ENCODE results near the gene ATAT1. TPM values are rescaled to one million over a fixed set of nuclear protein-coding genes. Genes with fewer than 3 reads are reported as not detected.
A peak's percentile ranks its signal among the peaks of the same experiment; 100 is the strongest.

The ATAT1 gene
- total RNA-seq, 4 donors from 2014 or later: 4.7 to 24.0 (median 7.9) TPM

DNA sequence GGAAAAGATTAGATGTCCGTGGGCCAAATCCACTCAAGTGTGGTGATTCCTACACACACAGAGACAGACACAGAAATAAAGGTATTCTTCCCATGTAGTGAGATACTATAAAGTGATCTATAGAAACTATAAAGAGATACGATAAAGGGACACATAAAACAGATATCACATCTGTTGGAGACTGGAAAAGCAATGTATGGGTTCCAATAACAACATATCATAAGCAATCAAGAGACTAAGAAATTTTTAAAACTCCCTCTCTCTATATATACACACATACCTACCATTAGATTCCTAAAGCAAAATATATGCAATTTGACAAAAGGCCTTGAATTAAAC lies 14.8 kb upstream of the ATAT1 start:
- Histone ChIP-seq H3K4me1 (peaks cover 47% of the 10 kb centered on the region), H3K27ac (no peak overlapping the region), H3K9me3 (no peaks in the 10 kb centered on the region), H3K4me3 (no peak overlapping the region), H3K27me3 (no peaks in the 10 kb centered on the region), H3K36me3 (peaks cover 32% of the 10 kb centered on the region)
- TF ChIP-seq EP300 (IDR thresholded peaks at IDR 0.05) (no peak), POLR2A (IDR thresholded peaks at IDR 0.05) (no peak), POLR2AphosphoS5 (IDR thresholded peaks at IDR 0.05) (no peak)
- TF ChIP-seq, protein P1, sequence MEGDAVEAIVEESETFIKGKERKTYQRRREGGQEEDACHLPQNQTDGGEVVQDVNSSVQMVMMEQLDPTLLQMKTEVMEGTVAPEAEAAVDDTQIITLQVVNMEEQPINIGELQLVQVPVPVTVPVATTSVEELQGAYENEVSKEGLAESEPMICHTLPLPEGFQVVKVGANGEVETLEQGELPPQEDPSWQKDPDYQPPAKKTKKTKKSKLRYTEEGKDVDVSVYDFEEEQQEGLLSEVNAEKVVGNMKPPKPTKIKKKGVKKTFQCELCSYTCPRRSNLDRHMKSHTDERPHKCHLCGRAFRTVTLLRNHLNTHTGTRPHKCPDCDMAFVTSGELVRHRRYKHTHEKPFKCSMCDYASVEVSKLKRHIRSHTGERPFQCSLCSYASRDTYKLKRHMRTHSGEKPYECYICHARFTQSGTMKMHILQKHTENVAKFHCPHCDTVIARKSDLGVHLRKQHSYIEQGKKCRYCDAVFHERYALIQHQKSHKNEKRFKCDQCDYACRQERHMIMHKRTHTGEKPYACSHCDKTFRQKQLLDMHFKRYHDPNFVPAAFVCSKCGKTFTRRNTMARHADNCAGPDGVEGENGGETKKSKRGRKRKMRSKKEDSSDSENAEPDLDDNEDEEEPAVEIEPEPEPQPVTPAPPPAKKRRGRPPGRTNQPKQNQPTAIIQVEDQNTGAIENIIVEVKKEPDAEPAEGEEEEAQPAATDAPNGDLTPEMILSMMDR (IDR thresholded peaks at IDR 0.05): no peak
- DNase-seq (ENCODE audit: low spot score in 2 of 2): no peak
- WGBS: 70% methylated on average over 2 of the region's 2 CpGs

DNA sequence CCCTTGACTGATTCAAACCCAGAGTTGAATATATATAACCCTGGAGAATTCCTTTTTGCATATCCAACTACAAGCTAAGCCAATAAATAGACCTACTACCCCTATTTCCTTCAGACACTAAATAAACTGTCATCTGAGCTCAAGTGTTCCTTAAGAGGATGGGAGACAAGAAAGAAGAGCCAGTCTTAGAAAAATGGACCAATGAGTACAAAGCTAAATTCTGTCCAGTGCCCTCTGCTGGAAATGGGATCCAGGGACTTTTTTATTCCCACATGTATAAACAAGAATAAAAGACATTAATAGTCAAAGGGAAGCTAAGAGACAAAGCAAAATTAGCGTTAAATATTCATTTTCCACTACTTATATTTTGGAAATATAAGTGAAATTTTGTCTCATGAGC lies 14.5 kb upstream of the ATAT1 start:
- Histone ChIP-seq H3K27ac (no peak overlapping the region), H3K27me3 (no peaks in the 10 kb centered on the region), H3K4me1 (peaks cover 47% of the 10 kb centered on the region), H3K36me3 (peaks cover 30% of the 10 kb centered on the region), H3K9me3 (no peaks in the 10 kb centered on the region), H3K4me3 (no peak overlapping the region)
- no peak for DNase-seq (ENCODE audit: low spot score in 2 of 2)
- 58% methylated on average over 1 of the region's 1 CpG for WGBS
- TF ChIP-seq EP300 (IDR thresholded peaks at IDR 0.05): no peak

DNA sequence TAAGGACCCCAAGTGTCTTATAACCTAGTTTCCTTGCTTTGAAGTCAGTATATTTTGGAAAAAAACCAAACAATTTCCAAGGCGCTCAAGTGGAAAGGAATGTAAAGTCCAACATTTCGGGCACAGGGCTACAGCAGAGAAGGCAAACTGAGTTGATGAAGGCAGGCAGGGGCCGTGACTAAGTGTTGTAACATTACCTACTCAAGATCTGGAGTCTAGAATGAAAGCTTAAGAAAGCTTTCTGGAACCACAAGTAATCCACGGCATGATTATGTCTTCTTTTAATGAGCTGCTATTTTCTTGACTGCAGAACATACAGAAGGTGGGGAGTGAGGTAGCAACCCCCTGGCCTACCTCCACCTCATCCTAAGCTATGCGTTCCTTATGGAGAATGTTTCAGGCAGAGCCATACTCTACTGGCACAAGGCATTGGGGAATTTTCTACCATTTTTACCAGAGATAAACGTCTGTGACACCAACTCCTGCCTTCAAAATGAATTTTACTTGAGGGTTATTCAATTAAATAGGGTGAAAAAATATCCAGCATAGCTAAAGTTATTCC lies 13.9 kb upstream of the ATAT1 start:
- WGBS: 34% methylated on average over 6 of the region's 6 CpGs
- Histone ChIP-seq H3K27ac (peak overlapping the region; percentile 16), H3K27me3 (no peaks in the 10 kb centered on the region), H3K9me3 (no peaks in the 10 kb centered on the region), H3K4me1 (peaks cover 47% of the 10 kb centered on the region), H3K36me3 (peaks cover 24% of the 10 kb centered on the region), H3K4me3 (no peak overlapping the region)
- TF ChIP-seq POLR2A (IDR thresholded peaks at IDR 0.05) (no peak), EP300 (IDR thresholded peaks at IDR 0.05) (no peak), POLR2AphosphoS5 (IDR thresholded peaks at IDR 0.05) (no peak)
- TF ChIP-seq, protein P1 (IDR thresholded peaks at IDR 0.05): no peak
- DNase-seq (ENCODE audit: low spot score in 2 of 2): no peak

DNA sequence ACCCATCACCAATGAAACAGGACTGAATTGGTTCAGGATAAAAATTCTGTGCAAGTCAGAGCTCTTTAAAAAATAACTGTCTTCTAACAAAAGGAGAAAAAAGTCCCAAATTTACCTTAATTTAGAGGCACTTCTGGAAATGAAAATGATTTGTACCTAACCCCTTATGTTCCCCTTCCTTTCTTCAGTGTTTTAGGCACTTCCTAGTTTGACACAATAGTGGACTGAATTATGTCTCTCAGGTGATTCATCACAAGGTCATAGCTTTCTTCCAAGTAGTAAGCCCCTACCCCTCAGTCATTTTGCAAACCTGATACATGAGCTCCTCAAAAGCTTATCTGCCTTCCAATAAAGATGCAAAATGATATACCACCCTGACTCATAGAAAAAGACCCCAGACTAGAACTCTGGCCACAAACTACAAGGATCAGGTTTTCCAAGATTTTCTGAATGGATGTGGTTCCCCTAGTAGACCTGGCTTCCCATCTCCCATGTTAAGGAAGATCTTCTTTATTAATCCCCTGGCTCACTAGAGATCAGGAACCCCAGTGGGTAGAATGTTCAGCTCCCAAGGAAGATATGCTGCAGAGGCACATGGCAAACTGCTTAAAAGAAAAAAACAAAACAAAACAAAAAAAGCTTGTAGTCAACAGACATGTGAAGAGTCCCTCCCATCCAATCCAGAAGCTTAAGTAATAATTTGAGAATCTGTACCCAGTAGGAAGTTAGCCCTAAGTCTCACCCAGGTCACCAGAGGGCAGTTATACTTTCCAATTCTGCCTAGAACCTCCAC lies 13.2 kb upstream of the ATAT1 start:
- Histone ChIP-seq H3K27me3 (no peaks in the 10 kb centered on the region), H3K4me1 (peaks cover 51% of the 10 kb centered on the region), H3K9me3 (no peaks in the 10 kb centered on the region), H3K27ac (peak overlapping the region; percentile 98), H3K36me3 (peaks cover 17% of the 10 kb centered on the region), H3K4me3 (peak overlapping the region; percentile 90)
- TF ChIP-seq, protein P1 (IDR thresholded peaks at IDR 0.05): no peak
- TF ChIP-seq POLR2AphosphoS5 (IDR thresholded peaks at IDR 0.05): no peak
- TF ChIP-seq EP300 (IDR thresholded peaks at IDR 0.05): no peak
- TF ChIP-seq POLR2A (IDR thresholded peaks at IDR 0.05): no peak
- no peak for DNase-seq (ENCODE audit: low spot score in 2 of 2)

DNA sequence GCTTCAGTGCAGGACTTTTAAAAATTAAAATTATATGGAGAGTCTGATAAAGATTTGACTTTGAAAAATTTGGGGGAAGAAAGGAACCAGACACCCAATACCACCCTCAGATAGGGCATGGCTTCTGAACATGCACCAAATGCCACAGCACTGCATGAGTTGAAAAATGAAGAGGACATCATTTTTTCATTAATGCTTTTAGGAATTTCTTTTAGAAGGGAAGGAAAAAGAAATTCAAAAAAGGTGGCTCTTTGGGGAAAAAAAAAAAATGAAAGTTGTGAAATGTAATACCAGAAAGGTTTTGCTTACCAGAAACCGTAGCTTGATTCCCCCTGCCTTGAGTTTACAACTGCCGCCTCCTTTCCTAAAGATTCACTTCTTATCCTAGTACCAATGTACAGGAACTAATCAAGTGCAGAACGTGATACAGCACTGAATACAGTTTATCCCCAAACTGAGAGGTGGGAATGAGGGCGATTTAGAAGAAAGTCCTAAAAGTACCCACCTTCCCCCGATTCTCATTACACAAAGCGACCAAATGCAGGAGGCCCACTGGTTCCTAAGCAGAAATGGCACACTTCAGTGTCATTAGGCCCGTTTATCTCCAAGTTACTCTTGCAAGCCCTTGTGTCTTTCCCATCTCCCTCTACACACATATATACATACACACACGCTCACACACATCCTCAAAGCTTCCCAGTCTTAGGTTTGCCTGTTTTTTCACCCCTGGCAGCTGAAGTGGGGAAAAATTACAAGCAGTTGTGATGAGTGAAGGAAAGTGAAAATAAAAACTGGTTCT lies 12.4 kb upstream of the ATAT1 start:
- Histone ChIP-seq H3K4me1 (peaks cover 59% of the 10 kb centered on the region), H3K4me3 (peak overlapping the region; percentile 90), H3K9me3 (no peaks in the 10 kb centered on the region), H3K36me3 (peaks cover 11% of the 10 kb centered on the region), H3K27ac (peak overlapping the region; percentile 98), H3K27me3 (no peaks in the 10 kb centered on the region)
- DNase-seq (ENCODE audit: low spot score in 2 of 2): no peak
- 16% methylated on average over 8 of the region's 8 CpGs for WGBS
- TF ChIP-seq POLR2AphosphoS5 (IDR thresholded peaks at IDR 0.05) (no peak), EP300 (IDR thresholded peaks at IDR 0.05) (no peak), POLR2A (IDR thresholded peaks at IDR 0.05) (no peak)

DNA sequence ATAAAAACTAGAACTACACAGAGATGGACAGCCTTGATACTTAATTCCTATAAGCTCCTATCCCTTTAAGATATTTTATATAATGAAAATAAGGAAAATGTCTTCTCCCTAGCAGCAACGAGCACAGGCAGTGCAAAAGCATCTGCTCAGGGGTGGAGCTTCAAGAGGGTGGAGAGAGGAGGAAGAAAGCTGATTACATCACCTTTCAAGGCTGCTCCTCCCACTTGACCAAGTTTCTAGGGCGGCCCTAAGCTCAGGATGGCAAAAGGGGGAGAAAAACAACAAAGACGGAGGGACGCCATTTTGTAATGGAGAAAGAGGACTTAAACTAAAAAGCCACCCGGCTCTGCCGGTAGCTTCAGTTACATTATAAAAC lies 11.8 kb upstream of the ATAT1 start:
- TF ChIP-seq POLR2AphosphoS5 (IDR thresholded peaks at IDR 0.05): peak in 2 of 3 donors; percentile 11 to 53
- peak in 1 of 2 donors; percentile 65 for TF ChIP-seq POLR2A (IDR thresholded peaks at IDR 0.05)
- no peak for TF ChIP-seq EP300 (IDR thresholded peaks at IDR 0.05)
- peak; percentile 90 to 91 for DNase-seq (ENCODE audit: low spot score in 2 of 2)
- Histone ChIP-seq H3K4me1 (peaks cover 60% of the 10 kb centered on the region), H3K4me3 (peak overlapping the region; percentile 90), H3K9me3 (no peaks in the 10 kb centered on the region), H3K36me3 (peaks cover 14% of the 10 kb centered on the region), H3K27me3 (no peaks in the 10 kb centered on the region), H3K27ac (peak overlapping the region; percentile 98)
- 0% methylated on average over 6 of the region's 6 CpGs for WGBS

All from suprapubic skin (tissue), 4 donors.